ENCODE results near the gene OR7D2. TPM values are rescaled to one million over a fixed set of nuclear protein-coding genes. Genes with fewer than 3 reads are reported as not detected.

OR7D2 gene
- total RNA-seq, 4 donors from 2014 or later: 0.12 to 0.17 TPM; not detected in 2

- Histone ChIP-seq H3K27ac (no peak overlapping the region), H3K9me3 (no peaks in the 10 kb centered on the region), H3K4me3 (peak overlapping the region; percentile 32 to 37), H3K4me1 (peaks cover 0 to 5% (median 0%) of the 10 kb centered on the region in 3 donors), H3K27me3 (peaks cover 22% of the 10 kb centered on the region), H3K36me3 (no peaks in the 10 kb centered on the region)
- WGBS, 2 donors (ENCODE audit: low coverage in 1 of 2): 0 to 12% methylated on average over 7 to 10 of the region's 13 CpGs
- TF ChIP-seq POLR2A (IDR thresholded peaks at IDR 0.05) (no peak), CTCF (IDR thresholded peaks at IDR 0.05) (peak; percentile 71 to 90 (median 82))
- peak; percentile 69 for ATAC-seq
Observed at GRCh38 chr19:9205501-9206113, 26.8 kb downstream of the OR7D2 start.

- Histone ChIP-seq H3K4me3 (no peak within 1 kb of the TSS), H3K27ac (no peak within 1 kb of the TSS), H3K4me1 (no peaks in the 10 kb centered on the region), H3K9me3 (peaks cover 0 to 8% (median 0%) of the 10 kb centered on the region in 3 donors), H3K36me3 (no peaks in the 10 kb centered on the region), H3K27me3 (peaks cover 15% of the 10 kb centered on the region)
- TF ChIP-seq POLR2A (IDR thresholded peaks at IDR 0.05) (no peak), POLR2AphosphoS5 (IDR thresholded peaks at IDR 0.05) (no peak), CTCF (IDR thresholded peaks at IDR 0.05) (no peak), EP300 (IDR thresholded peaks at IDR 0.05) (no peak)
- ATAC-seq: no peak
- 55 to 79% methylated on average over 1 to 3 of the region's 3 CpGs for WGBS, 2 donors (ENCODE audit: low coverage in 1 of 2)
Observed at GRCh38 chr19:9219489-9219888, 40.7 kb downstream of the OR7D2 start, which contains the start of gene OR7D4. Gene OR7D4 (minus strand): TSS chr19:9219589. CDS start chr19:9214837, 4,752 bp downstream.

Other genes with a start within 250 kb of the OR7D2 start
- 1 to 10 TPM in 1 of 4 donors, under 1 TPM in 2, not detected in 1; under 0.01 to 2.7 (median 0.13) TPM for gene MUC16, start 168.6 kb upstream of the OR7D2 start, total RNA-seq
- gene OR1M1, start 91.9 kb upstream of the OR7D2 start, total RNA-seq: not detected
- not detected for gene OR7G2, start 71.5 kb upstream of the OR7D2 start, total RNA-seq
- not detected for gene OR7G1, start 63.2 kb upstream of the OR7D2 start, total RNA-seq
- not detected for gene OR7G3, start 52.0 kb upstream of the OR7D2 start, total RNA-seq
- 10 to 100 TPM; 16.7 to 23.6 (median 20.1) TPM for gene ZNF317, start 38.6 kb upstream of the OR7D2 start, total RNA-seq
- gene OR7D4, start 40.6 kb downstream of the OR7D2 start, total RNA-seq: not detected
- not detected for gene OR7E24, start 72.0 kb downstream of the OR7D2 start, total RNA-seq
- 10 to 100 TPM; 12.7 to 21.5 (median 15.2) TPM for gene ZNF699, start 130.9 kb downstream of the OR7D2 start, total RNA-seq
- gene ZNF559, start 145.2 kb downstream of the OR7D2 start, total RNA-seq: 10 to 100 TPM; 15.4 to 22.3 (median 16.7) TPM
- gene ZNF177, start 184.0 kb downstream of the OR7D2 start, total RNA-seq: 1 to 10 TPM; 2.2 to 7.0 (median 2.6) TPM

All from gastroesophageal sphincter (tissue), 4 donors.